Measurements from ENCODE around the gene BACE1-AS.
"Not testable (repeated sequence)": the region's sequence is repeated elsewhere in the genome, so short reads cannot be mapped to it uniquely, and the experiment has no call there.

Gene BACE1-AS

GRCh38 chr11:117319214-117319840, 28.2 kb downstream of the BACE1-AS start:
- DNase-seq (ENCODE audit: insufficient read length, low spot score), result no peak
- no peak for FAIRE-seq
- no peak for TF ChIP-seq POLR2A (IDR thresholded peaks at IDR 0.05; ENCODE audit: low read depth, low read length)

DNA sequence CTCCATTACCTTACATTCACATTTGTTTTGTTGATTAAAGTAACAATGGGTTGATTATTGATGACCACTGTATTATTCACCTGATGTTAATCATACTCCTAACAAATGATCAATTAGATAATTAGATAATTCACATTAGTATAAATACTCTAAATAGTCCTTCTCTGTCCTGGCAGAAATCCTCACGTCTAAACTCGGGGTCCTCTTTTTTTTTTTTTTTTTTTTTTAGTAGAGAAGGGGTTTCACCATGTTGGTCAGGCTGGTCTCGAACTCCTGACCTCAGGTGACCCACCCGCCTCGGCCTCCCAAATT, 36.1 kb downstream of the BACE1-AS start:
- not testable (repeated sequence) for FAIRE-seq; DNase-seq (ENCODE audit: insufficient read length, low spot score)

- DNase-seq (ENCODE audit: insufficient read length, low spot score) (peak; percentile 87), FAIRE-seq (peak; percentile 93)
- peak; percentile 60 for TF ChIP-seq POLR2A (IDR thresholded peaks at IDR 0.05; ENCODE audit: low read depth, low read length)
Observed at GRCh38 chr11:117327567-117328374, 36.6 kb downstream of the BACE1-AS start, which contains the start of gene CEP164. Gene CEP164 (plus strand): TSS chr11:117327854. CDS start chr11:117338587, 10,733 bp downstream.

- DNase-seq (ENCODE audit: insufficient read length, low spot score) (no peak), FAIRE-seq (peak; percentile 20)
- no peak for TF ChIP-seq POLR2A (IDR thresholded peaks at IDR 0.05; ENCODE audit: low read depth, low read length)
Observed at GRCh38 chr11:117328375-117329010, 37.3 kb downstream of the BACE1-AS start.

- no peak for TF ChIP-seq POLR2A (IDR thresholded peaks at IDR 0.05; ENCODE audit: low read depth, low read length)
- no peak for FAIRE-seq
- no peak for DNase-seq (ENCODE audit: insufficient read length, low spot score)
Observed at GRCh38 chr11:117332843-117333242, 41.7 kb downstream of the BACE1-AS start.

DNA sequence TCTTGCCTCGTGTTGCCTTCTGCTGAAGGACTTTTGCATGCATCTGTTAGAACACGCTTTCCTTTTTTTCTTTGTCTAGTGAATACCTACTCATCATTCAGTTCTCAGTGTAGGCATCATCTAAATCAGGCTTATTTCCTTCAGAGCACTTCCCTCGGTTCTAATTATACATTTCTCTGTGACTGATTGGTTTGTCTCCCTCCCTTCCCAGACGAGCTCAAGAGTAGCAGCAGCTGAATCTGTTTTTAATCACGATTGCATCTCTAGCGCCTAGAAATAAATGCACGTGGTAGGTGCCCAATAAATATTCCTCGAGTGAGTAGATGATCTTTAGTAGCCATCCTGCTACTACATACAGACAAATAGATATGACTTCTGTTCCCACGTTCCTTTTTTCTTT, 42.8 kb downstream of the BACE1-AS start:
- TF ChIP-seq POLR2A (IDR thresholded peaks at IDR 0.05; ENCODE audit: low read depth, low read length), result no peak
- no peak for FAIRE-seq
- no peak for DNase-seq (ENCODE audit: insufficient read length, low spot score)

- DNase-seq (ENCODE audit: insufficient read length, low spot score) (no peak), FAIRE-seq (no peak)
- TF ChIP-seq POLR2A (IDR thresholded peaks at IDR 0.05; ENCODE audit: low read depth, low read length), result no peak
Observed at GRCh38 chr11:117334896-117335295, 43.8 kb downstream of the BACE1-AS start.

- no peak for TF ChIP-seq POLR2A (IDR thresholded peaks at IDR 0.05; ENCODE audit: low read depth, low read length)
- DNase-seq (ENCODE audit: insufficient read length, low spot score) (no peak), FAIRE-seq (no peak)
Observed at GRCh38 chr11:117335399-117335798, 44.3 kb downstream of the BACE1-AS start.

GRCh38 chr11:117337076-117337475, 45.9 kb downstream of the BACE1-AS start:
- no peak for TF ChIP-seq POLR2A (IDR thresholded peaks at IDR 0.05; ENCODE audit: low read depth, low read length)

More at GRCh38 chr11:117337076-117337475, 45.9 kb downstream of the BACE1-AS start:
- FAIRE-seq (no peak), DNase-seq (ENCODE audit: insufficient read length, low spot score) (no peak)

All from H54 (cell line).